Inferior parietal cortex (tissue), 1 donor: Measurements from ENCODE around the gene RAB3A.
"Not testable (repeated sequence)": the region's sequence is repeated elsewhere in the genome, so short reads cannot be mapped to it uniquely, and the experiment has no call there.

Experiments used
- DNase-seq: peaks from one replicate; pipeline ENCODE4 v3.0.0-alpha.2; 2016; ENCODE audit errors: extremely low spot score

The RAB3A gene

DNA sequence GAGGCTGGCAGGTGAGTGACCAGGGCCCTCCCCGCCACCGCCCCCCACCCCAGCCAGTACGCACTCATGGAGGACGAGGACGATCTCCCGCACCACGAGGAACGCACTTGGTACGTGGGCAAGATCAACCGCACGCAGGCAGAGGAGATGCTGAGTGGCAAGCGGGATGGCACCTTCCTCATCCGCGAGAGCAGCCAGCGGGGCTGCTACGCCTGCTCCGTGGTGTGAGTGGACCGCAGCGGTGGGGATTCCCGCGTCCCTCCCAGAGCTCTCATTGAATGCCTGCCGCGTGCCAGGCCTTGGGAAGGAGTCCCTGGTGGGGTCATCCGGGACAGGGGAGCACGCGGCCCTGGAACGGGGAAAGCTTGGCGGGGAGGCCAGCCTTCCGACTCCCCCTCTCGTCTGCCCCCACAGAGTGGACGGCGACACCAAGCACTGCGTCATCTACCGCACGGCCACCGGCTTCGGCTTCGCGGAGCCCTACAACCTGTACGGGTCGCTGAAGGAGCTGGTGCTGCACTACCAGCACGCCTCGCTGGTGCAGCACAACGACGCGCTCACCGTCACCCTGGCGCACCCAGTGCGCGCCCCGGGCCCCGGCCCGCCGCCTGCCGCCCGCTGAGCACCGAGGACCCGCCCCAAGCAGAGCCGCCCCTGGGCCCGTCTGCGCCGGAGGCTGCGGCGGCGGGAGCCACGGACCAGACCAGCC lies 35.0 kb downstream of the RAB3A start:
- no peak for DNase-seq

DNA sequence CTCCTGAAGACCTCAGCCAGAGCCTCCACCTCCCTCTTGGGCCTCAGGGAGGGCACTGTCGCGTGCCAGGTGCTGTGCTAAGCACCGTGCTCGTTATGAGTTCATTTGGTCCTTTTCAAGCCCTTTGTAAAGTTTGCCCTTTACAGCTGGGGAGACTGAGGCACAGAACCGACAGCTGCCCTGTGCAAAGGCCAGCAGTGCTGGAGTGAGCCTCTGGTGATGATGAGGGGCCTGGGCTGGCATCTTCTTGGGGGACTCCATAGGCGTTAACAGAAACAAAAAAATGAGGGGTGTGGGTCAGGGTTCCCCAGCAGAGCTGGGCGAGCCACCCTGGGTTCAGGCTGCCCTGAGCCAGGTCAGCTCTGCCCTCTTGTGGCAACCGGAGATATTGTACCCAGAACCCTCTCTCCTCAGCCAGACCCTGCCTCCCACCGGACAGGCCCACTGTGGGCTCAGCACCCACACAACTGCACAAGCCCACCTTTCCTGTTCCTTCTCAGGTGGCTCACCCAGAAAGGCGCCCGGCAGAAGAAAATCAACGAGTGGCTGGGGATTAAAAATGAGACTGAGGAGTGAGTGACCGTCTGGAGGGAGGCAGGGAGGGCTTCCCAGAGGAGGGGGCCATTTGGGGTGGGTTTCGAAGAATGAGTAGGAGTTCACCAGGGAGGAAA lies 35.7 kb downstream of the RAB3A start:
- no peak for DNase-seq

DNA sequence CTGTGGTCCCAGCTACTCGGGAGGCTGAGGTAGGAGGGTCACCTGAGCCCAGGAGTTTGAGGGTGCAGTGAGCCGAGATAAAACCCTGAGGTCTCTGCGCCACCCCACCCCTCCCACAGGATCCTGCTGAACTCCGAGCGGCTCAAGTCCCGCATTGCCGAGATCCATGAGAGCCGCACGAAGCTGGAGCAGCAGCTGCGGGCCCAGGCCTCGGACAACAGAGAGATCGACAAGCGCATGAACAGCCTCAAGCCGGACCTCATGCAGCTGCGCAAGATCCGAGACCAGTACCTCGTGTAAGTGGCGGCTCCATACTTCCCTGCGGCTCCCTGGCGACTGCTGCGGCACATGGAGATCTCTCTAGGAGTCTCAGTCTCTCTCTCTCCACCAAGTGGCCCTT lies 36.8 kb downstream of the RAB3A start:
- DNase-seq = no peak

DNA sequence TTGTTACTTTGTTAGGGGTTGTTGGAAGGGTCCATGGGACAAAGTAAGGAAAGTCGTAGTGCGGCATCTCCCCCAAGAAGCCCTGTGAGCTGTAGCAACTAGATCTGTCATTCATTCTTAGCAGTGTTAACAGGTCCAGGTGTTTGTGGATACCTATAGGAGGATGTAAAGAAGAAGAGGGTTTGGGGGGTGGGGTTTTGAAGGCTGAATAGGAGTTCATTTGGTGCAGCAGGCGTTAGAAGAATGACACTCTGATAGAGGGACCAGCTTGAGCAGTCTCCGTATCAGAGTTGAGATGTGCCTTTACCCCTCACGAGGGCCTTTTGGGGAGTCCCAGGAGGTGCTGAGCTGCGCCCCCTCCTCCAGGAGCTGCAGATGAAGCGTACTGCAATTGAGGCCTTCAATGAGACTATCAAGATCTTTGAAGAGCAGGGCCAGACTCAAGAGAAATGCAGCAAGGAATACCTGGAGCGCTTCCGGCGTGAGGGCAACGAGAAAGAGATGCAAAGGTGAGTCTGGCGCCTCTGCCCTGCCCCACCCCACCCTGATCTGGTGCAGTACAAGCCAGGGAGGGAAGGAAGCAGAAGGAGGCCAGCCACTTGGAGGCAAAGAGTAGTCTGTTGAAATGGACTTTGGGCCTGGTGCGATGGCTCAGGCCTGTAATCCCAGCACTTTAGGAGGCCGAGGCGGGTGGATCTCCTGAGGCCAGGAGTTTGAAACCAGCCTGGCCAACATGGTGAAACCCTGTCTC lies 37.9 kb downstream of the RAB3A start:
- no peak for DNase-seq

- DNase-seq = no peak
These were observed 39.8 kb downstream of the RAB3A start for GRCh38 chr19:18164072-18164471.

- no peak for DNase-seq
These were observed 42.2 kb downstream of the RAB3A start for GRCh38 chr19:18161636-18162002.

GRCh38 chr19:18160971-18161635 lies 42.7 kb downstream of the RAB3A start:
- DNase-seq = peak; percentile 73

DNA sequence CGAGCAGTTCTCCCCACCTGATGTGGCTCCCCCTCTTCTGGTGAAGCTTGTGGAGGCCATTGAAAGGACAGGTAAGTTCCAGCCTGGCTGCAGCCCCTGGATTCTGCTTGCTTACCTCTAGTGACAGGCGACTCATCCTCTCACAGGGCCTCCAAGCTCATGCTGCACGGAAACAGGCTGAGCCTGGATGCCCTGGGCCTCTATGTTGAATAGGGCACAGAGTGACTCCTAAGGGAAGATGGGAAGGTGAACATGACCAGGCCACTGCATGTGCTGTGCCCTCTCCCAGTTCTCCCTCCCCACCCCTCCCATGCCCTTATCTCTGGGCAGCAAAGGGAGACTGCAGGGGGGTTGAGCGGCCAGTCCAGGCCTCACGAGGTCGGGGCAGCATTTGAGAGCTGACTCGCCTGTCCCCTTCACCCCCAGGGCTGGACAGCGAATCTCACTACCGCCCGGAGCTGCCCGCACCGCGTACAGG lies 43.3 kb downstream of the RAB3A start:
- DNase-seq = no peak

DNA sequence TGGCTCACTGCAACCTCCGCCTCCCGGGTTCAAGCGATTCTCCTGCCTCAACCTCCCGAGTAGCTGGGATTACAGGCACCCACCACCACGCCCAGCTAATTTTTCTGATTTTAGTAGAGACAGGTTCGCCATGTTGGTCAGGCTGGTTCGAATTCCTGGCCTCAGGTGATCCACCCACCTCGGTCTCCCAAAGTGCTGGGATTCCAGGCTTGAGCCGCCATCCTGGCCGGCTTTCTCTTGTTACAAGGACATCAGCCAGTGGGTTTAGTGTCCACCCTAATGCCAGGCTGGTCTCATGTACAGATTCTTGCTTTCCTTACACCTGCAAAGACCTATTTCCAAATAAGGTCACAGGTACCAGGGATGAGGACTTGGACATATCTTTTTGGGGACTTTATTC lies 44.0 kb downstream of the RAB3A start:
- no peak for DNase-seq

GRCh38 chr19:18159059-18159616 lies 44.7 kb downstream of the RAB3A start:
- DNase-seq = not testable (repeated sequence)

DNA sequence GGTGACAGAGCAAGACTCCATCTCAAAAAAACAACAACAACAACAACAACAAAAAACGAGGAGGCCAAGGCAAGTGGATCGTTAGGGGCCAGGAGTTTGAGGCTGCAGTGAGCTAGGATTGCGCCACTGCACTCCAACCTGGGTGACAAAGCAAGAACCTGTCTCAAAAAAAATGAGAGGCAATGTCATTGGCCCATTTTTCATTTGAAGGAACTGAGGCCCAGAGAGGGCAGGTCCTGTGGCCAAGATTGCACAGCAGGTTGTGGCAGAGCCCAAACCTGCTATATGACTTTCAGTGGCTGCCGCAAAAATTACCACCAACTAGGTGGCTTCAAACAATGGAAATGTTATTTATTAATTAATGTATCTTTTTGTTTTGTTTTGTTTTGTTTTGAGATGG lies 45.4 kb downstream of the RAB3A start:
- no peak for DNase-seq

- peak; percentile 54 for DNase-seq
These were observed 46.3 kb downstream of the RAB3A start for GRCh38 chr19:18157465-18158063.

- peak; percentile 73 for DNase-seq
These were observed 46.9 kb downstream of the RAB3A start for GRCh38 chr19:18156841-18157464.

DNA sequence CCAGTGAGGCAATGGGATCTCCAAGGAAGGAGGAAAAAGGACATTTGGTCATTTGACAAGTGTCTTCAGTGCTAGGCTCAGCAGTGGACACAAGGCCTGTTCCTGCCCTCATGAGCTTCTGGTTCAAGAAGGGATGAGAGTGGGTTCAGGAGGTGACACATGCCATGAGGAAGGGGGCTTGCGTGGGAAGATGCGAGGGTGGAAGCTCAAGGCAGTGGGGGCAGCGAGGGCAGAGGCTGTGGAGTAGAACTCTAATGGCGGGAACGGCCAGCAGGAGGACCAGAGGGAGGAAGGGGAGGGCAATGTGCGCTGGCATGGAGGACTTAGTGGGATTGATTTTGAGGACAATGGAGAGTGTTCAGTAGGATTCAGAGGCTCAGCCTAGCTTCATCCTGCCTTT lies 47.6 kb downstream of the RAB3A start:
- no peak for DNase-seq

DNA sequence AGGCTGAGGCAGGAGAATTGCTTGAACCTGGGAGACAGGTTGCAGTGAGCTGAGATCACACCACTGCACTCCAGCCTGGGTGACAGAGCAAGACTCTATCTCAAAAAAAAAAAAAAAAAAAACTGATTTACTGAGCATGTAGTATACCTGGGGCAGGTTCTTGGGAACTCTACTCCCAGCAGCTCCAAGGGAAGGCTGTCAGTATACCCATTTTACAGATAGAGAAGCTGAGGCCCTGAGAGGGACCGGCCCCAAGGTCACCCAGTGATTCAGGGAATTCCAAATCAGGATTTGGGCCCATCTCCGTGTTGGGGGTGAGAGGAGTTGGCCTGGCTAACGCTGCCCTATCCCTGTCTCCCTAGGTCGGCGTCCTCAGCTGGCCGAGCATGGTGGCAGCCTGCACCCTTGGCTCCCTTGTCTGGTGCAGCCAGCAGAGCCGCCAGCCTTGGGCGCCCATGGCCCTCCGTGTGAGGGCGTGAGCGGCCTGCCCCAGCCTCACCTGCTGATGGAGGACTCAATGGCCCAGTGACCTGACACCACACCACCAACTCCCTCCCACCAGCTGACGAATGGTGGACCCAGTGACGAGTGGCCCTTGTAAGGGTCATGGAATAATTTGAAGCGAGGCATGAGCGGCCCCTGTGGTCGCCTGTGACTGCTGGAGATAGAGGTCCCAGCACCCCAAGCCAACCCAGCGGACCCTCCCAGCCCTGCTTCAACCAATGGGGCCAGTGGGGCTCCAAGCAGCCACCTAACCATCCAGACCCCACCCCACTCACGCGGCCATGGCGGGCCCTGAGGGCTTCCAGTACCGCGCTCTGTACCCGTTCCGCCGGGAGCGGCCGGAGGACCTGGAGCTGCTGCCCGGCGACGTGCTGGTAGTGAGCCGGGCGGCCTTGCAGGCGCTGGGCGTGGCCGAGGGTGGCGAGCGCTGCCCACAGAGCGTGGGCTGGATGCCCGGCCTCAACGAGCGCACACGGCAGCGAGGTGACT lies 48.5 kb downstream of the RAB3A start:
- no peak for DNase-seq

- DNase-seq = no peak
These were observed 50.2 kb downstream of the RAB3A start for GRCh38 chr19:18153556-18154134.

DNA sequence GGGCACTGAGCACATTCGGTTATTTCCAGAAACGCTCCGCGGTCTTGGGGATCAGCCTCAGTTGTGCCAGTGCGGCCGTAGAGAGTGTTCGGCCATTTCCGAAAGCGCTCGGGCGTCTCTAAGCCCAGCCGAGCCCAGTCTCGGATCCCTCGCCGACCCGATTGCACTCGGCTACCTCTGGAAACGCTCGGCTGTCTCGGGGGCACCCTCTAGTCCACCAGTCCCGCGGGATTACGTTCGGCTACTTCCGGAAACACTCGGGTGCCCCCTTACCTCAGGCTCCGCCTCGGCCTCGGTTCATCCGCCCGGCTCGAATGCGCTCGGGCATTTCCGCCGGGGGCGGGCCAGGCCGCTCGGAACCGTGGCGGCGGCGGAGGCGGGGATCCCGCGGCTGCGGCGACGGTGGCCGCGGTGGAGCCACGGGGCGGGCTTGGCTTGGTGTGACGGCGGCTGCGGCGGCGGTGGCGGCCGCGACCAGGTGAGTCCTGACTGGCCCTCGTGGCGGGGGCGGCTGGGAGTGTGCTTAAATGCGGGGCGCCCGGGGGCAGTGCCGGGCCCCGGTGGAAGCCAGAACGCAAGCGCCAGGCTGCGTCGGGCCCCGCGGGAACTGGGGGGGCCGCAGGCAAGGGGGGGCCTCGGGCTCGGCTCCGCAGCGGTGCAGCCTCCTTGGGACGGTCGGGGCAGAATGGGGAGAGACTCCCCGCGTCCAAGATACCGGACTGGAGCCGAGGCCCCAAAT lies 50.9 kb downstream of the RAB3A start, which contains the start of gene PIK3R2:
Gene PIK3R2, plus strand, starts transcription at position 347 of the 739 bp plus-strand sequence. CDS start 2,717 bp downstream, outside the sequence.
- peak; percentile 99 for DNase-seq

DNA sequence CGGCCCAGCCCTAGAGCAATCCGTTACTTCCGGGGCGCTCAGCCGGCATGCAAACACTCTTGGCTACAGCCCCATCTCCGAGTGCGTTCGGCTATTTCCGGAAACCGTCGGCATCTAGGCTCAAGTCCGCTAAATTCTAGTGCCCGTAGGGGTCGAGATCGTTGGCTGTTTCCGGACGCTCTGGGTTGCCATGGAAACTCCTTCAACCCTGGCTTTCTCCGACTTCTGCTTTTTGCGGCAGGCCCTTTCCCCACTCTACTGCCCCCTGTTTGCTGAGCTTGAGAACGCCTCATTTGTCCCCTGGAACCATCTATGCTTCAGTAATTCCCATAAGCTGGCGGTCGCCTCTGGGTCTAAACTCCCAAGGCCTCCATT lies 51.4 kb downstream of the RAB3A start:
- peak; percentile 98 for DNase-seq
